IPS-18c (cell line): ENCODE measurements around the gene APLN.

Experiments
- H3K4me3 ChIP-seq: 2 replicates; pipeline ENCODE4 v1.7.0; 2013; ENCODE audit warnings: low read depth, mild to moderate bottlenecking, low read length, moderate library complexity; ENCODE audit not compliant: insufficient read depth
- H3K9me3 ChIP-seq: one replicate; pipeline ENCODE4 v1.6.1; 2013; ENCODE audit warnings: mild to moderate bottlenecking, low read length, moderate library complexity; ENCODE audit not compliant: control insufficient read depth, insufficient read depth

APLN gene

GRCh38 chrX:129626026-129626425 lies 28.7 kb downstream of the APLN start:
- peaks cover 2% of the 10 kb centered on the region for H3K9me3 ChIP-seq
- no peak overlapping the region for H3K4me3 ChIP-seq

DNA sequence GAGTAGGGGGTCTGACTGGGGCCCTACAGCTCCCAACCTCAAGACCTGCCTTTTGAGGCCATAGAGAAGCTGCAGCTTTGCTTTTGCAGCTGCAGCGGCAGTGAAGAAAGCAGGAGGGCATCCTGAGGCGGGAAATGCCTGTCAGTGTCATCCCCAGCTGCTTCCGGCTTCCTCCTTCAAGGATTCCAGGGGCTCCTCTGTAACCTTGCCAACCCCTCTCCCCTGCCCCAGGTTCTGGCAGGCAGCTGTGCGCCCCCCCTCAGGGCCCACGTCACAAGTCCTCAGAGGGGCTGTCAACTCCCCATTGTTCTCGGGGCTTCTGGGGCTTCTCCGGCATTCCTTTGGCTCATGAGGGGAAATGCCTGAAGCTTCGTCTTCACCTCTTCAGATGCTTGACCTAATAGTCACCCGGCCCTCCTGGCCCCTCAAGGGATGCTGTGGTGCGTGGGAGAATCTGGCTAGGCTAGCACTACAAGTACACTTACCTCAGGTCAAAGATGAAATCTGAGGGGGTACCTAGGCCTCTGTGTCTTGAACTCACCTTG lies 31.9 kb downstream of the APLN start:
- peaks cover 4% of the 10 kb centered on the region for H3K9me3 ChIP-seq
- H3K4me3 ChIP-seq: no peak overlapping the region

GRCh38 chrX:129618997-129619396 lies 35.8 kb downstream of the APLN start:
- H3K4me3 ChIP-seq: no peak overlapping the region

DNA sequence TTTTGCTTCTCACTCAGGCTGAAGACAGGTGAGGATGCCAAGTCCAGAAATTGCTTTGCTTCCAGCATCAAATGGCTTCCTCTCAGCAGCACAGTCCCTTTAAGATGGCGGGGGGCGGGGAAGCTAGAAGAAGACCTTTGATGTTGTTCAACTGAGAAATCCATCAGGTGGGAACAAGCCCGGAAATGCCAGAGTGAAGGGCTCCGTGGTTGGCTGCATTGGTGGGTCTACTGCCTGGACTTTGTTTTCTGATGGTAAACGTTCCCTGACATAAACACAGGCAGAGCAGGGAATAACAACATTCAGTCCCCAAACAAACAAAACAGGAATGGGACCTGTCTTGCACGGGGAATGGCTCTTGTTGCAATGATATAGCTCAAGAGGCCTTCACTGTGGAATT lies 37.3 kb downstream of the APLN start:
- peaks cover 8% of the 10 kb centered on the region for H3K9me3 ChIP-seq
- H3K4me3 ChIP-seq: no peak overlapping the region

More at GRCh38 chrX:129618997-129619396, 35.8 kb downstream of the APLN start:
- peaks cover 8% of the 10 kb centered on the region for H3K9me3 ChIP-seq

- H3K9me3 ChIP-seq: peaks cover 9% of the 10 kb centered on the region
- H3K4me3 ChIP-seq: no peak overlapping the region
These were observed 40.1 kb downstream of the APLN start for GRCh38 chrX:129614481-129615255.

GRCh38 chrX:129613596-129613995 lies 41.2 kb downstream of the APLN start:
- H3K4me3 ChIP-seq: no peak overlapping the region
- peaks cover 9% of the 10 kb centered on the region for H3K9me3 ChIP-seq

DNA sequence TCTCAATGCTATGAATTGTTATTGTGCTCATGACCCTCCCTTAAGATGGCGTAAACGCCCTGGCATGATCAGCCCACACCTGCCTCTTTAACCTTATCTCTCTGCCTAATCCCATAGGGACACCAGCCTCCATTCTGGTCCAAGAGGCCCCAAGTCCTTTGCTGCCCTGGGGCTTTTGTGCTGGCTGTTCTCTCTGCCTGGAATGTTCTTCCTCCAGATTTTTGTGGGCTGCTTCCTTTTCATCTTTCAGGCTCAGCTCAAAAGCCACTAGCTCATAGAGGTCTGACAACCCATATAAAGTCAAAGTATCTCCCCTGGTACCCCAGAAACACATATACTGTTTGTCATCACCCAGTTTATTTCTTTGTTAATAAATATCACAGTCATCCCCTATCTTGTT lies 42.4 kb downstream of the APLN start:
- peaks cover 9% of the 10 kb centered on the region for H3K9me3 ChIP-seq
- H3K4me3 ChIP-seq: no peak overlapping the region

DNA sequence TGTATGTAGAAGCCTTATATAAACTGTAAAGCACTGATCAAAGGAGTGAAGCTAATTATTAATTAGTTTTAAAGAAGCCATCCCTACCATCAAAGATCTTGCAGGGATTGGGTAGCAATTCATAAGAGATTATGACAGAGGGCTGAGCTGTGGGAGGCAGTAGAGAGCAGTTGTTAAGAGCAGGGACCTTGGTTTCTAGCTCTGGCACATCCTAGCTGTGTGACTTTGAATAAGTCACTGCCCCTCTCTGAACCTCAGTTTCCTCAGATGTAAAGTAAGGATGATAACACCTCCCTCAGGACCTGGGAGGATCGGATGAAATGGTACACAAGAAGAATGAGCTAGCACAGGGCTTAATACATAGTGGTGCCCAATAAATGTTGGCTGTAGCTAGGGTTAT lies 45.4 kb downstream of the APLN start:
- peaks cover 8% of the 10 kb centered on the region for H3K9me3 ChIP-seq
- H3K4me3 ChIP-seq: no peak overlapping the region

DNA sequence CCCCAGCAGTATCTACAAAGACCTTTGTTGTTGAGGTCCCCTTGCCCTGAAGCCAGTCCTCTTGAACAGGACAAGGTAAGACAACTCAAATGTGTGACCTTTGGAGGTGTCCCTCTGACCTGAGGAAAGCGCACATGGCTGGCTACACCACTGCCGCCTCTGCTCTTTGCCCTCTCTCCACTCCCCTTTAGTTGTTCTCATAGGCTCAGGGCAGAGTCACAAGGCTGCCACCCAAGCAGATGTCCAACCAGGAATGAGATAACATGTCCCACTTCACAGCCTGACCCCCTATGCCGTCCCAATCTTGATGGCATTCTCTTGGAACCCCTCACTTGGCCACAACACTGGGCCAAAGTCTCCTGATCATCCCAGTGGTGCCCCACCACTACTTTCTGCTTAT lies 46.3 kb downstream of the APLN start:
- Histone ChIP-seq H3K9me3 (peaks cover 8% of the 10 kb centered on the region), H3K4me3 (no peak overlapping the region)

DNA sequence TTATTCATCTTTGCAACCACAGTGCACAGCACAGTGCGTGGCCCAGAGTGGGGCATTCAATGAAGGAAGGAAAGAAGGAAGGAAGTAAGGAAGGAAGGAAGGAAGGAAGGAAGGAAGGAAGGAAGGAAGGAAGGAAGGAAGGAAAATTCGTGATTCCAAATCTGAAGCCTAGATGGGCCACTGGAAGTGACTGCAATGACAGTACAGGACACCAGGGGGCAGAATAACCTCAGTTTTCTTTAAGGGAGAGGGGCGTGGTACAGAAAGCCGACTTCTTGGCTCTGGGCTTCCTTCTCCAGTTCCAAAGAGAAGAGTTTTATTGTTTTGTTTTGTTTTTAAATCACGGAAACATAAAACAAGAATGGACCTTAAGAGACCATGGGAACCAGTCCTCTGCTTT lies 47.8 kb downstream of the APLN start:
- H3K9me3 ChIP-seq: peaks cover 10% of the 10 kb centered on the region
- no peak overlapping the region for H3K4me3 ChIP-seq

GRCh38 chrX:129600981-129601424 lies 53.8 kb downstream of the APLN start:
- peaks cover 9% of the 10 kb centered on the region for H3K9me3 ChIP-seq

DNA sequence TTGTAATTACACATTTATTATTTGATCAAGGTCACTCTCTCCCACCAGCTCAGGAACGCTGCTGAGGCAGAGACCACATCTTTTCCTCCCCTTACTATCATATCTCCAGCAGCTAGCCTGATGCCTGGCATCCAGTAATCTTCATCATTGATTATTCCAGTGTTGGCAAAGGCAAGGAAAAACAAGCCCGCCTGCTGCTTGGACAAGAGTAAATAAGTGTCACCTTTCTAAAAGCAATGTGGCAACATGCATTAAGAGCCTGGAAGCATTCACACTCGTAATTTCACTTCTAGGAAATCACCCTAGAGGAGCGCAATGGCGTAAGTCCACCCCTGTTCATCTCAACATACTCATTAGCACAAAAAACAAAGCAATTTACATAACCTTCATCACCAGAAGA lies 54.8 kb downstream of the APLN start:
- H3K4me3 ChIP-seq: no peak overlapping the region
- peaks cover 13% of the 10 kb centered on the region for H3K9me3 ChIP-seq

More at GRCh38 chrX:129600981-129601424, 53.8 kb downstream of the APLN start:
- H3K4me3 ChIP-seq: no peak overlapping the region

GRCh38 chrX:129599499-129599898 lies 55.3 kb downstream of the APLN start:
- H3K4me3 ChIP-seq: no peak overlapping the region
- peaks cover 16% of the 10 kb centered on the region for H3K9me3 ChIP-seq

- Histone ChIP-seq H3K9me3 (peaks cover 20% of the 10 kb centered on the region), H3K4me3 (no peak overlapping the region)
These were observed 56.9 kb downstream of the APLN start for GRCh38 chrX:129597905-129598304.

DNA sequence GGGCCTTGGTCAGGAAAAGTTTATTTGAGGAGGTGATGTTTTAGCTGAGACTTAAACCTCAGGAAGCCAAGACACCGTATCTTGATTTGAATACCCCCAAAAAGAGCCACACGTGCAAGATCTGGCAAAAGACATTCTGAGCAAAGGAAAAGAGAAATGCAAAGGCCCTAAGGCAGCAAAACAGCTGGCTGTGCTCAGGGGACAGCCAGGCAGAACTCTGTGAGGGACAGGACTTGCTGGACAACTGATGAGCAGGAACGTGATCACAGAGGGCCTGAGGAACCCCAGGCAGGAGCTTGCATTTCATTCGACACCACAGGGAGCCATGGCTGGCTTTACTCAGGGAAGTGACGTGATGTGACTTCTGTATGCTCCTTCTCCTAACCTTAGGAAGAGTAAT lies 58.7 kb downstream of the APLN start:
- Histone ChIP-seq H3K9me3 (peaks cover 16% of the 10 kb centered on the region), H3K4me3 (no peak overlapping the region)
